C4-2B (cell line): ENCODE data around the gene ZNF367.

Source experiments
- H3K27ac ChIP-seq: fragments of 450-650 bp; 2 replicates; pipeline ENCODE4 v1.5.1; 2017
- CTCF ChIP-seq: fragments of 450-650 bp; conservative IDR thresholded peaks from 2 replicates; pipeline ENCODE4 v1.5.1; 2017; ENCODE audit warnings: mild to moderate bottlenecking
- ZFX ChIP-seq: fragments of 450-650 bp; IDR thresholded peaks from 2 replicates; pipeline ENCODE4 v1.6.1; 2017

Gene ZNF367

GRCh38 chr9:96383165-96383942, 34.8 kb downstream of the ZNF367 start, which contains the start of gene SLC35D2:
SLC35D2 (minus strand) TSS chr9:96383711; CDS start chr9:96383634, 77 bp downstream.
- H3K27ac ChIP-seq: peak within 1 kb of the TSS; percentile 61
- peak; percentile 46; the same call in 1 of the 2 replicates for TF ChIP-seq ZFX
- no peak for TF ChIP-seq CTCF

GRCh38 chr9:96382839-96383164, 35.4 kb downstream of the ZNF367 start:
- H3K27ac ChIP-seq: peak overlapping the region; percentile 61
- no peak for TF ChIP-seq CTCF

DNA sequence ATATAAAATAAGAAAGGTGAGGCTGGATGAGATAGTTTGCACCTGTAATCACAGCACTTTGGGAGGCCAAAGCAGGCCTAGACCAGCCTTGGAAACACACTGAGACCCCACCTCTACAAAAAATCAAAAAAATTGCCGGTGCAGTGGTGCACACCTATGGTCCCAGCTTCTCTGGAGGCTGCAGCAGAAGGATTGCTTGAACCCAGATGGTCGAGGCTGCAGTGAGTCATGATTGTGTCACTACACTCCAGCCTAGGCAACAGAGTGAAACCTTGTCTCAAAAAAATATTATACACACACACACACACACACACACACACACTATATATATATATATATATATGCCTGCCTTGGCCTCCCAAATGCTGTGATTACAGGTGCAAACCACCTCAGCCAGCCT, 36.0 kb downstream of the ZNF367 start:
- no peak overlapping the region for H3K27ac ChIP-seq
- TF ChIP-seq CTCF (no peak), ZFX (no peak)

DNA sequence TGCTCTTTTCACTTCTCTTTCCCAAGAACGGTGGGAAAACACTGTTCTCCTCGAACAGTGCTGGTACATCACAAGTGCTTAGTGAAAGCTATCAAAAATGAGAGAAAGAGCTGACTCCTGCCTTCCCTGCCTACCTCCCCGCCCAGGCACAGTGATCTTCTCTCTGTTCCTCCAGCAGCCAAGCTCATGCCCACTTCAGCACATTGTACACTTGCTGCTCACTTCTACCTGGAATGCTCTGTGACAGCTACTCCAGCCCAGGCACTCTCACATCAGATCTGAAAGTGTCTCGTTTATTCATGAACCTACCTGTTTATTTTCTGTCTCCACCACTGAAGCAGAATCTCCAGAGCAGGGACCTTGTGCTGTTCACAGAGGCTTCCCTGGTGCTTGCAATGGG, 36.5 kb downstream of the ZNF367 start:
- TF ChIP-seq ZFX (no peak), CTCF (no peak)
- no peak overlapping the region for H3K27ac ChIP-seq

DNA sequence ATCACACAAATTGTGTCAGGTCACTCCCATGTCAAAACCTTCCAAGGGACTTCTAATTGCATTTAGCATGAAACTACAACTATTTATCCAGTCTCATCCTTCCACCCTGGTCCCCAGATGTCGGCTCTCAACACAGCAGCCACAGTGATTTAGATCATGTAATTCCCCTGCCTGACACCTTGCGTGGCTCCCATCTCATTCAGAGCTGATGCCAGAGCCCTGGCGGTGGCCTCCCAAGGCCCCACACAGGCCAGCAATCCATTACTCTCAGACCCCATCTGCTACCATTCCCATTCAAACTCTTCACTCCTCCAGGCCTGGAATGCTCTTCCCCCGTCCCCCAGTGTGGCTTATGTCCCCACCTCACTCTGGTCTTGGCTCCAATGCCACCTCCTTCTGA, 37.0 kb downstream of the ZNF367 start:
- H3K27ac ChIP-seq: no peak overlapping the region
- TF ChIP-seq CTCF (no peak), ZFX (no peak)

DNA sequence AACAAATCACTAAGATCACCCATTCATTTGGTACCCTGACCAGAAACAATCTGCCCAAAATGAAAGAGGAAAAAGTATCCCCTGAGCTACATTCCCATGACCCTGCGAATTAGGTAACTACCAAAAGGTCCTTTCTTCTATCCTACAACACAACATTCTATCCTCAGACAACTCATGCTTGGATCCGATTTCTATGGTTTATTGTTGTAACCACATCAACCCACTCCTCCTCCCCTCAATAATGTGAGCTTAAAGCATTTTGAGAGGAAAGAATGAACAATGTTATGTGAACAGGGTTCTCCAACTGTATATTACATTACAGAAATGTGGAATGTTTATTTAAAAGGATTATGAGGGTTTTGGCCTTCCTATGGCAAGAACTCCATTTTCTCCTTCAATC, 38.7 kb downstream of the ZNF367 start:
- H3K27ac ChIP-seq: no peak overlapping the region
- TF ChIP-seq ZFX (no peak), CTCF (no peak)

GRCh38 chr9:96378187-96378586, 40.0 kb downstream of the ZNF367 start:
- H3K27ac ChIP-seq: no peak overlapping the region
- TF ChIP-seq CTCF (no peak), ZFX (no peak)
